Retina (tissue), 1 donor: ENCODE results near the gene UMPS.
"Not testable (repeated sequence)": the region's sequence is repeated elsewhere in the genome, so short reads cannot be mapped to it uniquely, and the experiment has no call there.

ENCODE experiments used
- DNase-seq: peaks from one replicate; pipeline ENCODE4 v3.0.0-alpha.2; 2016

The UMPS gene

DNA sequence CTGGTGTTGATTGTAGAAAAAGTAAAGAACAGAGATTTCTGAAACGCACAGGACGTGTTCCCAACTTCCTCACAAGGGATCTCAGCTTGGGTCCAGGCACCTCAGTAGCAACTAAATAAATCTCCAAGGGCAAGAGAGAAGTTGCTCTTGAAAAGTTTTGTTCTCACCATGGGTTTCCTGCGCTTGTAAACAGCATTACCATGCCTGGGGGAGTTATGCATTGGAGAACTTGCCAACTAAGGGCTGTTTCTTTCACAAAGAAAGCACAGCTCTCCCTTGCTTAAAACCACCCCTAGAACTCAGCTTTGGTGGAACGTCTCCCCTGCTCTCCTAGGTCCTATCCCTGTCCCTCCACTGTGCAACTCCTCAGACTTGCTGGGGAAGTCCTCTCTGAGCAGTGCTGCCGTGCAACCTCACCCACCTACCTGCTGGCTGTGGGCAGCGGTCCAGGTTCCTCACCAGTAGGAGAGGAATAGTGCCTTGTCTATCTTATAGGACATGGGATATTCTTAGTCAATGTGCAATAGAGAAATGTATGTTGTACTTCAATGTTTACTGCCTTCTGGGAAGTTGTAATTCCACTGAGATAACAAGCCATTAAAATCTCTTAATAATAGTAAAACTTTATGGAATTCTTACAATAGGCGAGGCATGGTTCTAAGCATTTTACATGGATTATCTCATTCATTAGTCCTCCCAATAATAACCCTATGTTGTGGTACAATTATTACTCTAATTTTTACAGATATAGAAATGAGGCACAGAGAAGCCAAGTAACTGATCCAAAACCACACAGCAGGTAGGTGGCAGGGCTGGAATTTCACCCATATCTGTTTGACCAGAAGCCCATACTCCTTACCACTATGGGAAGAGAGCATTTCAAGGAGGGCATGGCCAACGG is 51.5 kb downstream of the UMPS start:
- no peak for DNase-seq

DNA sequence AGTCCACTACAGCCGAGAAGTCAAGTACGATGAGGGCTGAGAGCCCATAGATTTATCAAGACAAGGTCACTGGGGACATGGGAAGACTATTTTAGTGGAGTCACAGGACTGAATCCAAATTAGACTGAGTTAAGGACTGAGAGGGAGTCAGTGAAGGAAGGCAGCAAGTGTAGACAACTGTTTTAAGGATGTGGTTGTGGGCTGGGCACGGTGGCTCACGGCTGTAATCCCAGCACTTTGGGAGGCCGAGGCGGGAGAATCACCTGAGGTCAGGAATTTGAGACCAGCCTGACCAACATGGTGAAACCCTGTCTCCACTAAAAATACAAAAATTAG is 52.1 kb downstream of the UMPS start:
- not testable (repeated sequence) for DNase-seq

GRCh38 chr3:124783696-124784095 is 53.4 kb downstream of the UMPS start:
- peak; percentile 26 for DNase-seq

DNA sequence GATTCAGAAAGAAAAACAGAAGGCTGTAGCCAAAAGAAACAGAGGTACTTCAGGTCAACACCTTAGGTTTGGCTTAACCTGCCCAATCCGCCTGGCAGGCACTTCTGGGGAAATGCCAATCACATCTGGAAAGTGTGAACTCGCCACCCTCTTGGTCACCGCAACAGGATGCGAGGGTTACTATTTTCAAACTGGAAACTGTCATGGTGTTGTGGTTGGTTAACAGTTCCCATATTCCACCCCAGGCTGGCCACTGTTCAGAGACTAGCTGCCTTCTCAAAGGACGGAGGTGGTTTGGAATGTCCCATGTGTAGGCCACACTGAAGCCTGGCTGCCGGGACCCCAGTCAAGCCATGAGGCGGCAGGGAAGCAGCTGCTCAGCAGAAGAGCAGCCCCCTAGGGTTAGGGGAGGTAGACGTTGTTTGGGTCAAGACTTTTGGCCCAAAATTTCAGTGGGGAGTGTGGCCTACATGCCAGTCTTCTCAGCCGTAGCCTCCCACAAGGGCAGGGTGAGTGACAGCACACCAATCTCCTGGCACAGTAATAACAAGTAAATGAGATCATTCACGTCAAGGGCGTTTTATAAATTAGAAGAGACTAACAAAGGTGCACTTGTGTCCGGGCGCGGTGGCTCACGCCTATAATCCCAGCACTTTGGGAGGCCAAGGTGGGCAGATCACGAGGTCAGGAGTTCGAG is 54.6 kb downstream of the UMPS start:
- no peak for DNase-seq

GRCh38 chr3:124785973-124786372 is 55.7 kb downstream of the UMPS start:
- DNase-seq: no peak

DNA sequence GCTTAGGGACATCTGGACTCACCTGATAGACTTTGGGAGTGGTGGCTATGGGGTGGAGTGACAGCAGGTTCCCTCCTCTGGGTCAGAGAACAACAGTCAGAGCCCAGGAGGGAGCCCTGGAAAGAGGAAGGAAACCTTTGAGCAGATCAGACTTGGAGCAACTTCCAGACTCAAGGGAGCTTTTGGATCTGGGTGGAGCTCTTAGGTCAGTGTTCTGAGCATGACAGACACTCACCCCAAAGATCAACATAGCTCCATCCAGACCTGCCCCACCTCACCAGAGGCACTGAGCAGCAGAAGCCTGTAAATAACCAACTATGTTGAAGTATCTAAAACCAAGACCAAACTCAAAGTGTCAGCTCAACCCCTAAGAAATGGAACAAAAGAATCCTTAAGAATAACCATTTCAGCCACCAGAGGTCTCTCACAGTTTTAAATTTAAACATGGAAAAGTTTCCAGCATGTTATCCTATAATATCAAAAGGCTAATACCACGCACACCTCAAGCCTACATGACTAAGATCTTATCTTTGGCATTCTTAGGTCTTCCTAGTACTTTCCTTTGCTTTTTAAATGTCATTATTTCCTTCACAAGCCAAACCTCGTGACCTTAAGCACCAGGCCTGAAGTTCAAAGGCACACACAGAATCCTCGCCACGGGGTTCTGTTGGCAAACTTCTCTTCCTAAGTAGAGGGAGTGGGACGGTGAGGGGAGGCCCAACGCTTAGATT is 56.4 kb downstream of the UMPS start:
- DNase-seq: no peak

DNA sequence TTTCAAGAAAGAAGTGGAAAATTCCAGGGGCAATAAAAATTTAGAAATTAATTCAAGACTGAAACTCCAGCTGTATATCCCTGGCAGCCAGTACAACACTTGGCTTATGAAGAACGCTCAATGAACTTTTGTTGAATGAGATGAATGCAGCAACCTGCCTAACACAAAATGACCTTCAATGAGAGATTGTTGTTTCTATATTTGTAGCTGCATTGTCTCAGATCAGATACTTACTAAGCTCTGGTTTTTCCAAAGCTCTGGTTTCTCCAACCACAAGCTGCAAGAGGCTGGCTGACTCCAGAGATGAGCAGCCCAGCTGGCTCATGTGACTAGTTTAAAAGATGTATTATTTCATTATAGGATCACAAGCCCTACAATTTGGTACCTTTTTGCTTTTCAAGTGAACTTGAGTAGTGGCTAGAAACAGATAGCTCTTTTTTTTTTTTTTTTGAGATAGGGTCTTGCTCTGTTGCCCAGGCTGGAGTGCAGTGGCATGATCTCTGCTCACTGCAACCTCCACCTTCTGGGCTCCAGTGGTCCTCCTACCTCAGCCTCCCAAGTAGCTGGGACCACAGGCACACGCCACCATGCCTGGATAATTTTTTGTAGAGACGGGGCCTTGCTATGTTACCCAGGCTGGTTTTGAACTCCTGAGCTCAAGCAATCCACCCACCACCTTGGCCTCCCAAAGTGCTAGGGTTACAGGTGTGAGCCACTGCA is 57.4 kb downstream of the UMPS start:
- no peak for DNase-seq

DNA sequence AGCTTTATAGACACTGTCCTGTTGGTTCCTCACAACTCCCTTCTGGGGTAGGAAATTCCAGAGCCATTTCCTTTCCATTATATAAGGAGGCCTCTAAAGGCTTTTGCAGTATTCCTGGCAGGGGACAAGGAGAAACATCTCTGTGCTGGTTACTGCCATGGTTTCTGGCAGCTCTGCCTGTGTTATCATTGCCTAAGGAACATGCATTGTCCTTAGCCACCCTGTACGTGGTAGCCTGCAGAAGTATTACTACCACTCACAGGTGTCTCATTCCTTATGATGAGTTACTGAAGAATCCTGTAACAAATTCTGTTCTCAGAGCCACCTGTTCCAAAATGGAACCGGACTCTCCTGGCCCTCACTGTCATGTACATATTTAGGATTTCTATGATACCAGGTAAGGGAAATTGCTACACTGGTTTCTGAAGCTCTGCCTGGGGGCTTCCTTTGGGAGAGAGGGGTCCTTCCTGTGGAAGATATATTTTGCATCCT is 58.0 kb downstream of the UMPS start:
- DNase-seq: no peak

DNA sequence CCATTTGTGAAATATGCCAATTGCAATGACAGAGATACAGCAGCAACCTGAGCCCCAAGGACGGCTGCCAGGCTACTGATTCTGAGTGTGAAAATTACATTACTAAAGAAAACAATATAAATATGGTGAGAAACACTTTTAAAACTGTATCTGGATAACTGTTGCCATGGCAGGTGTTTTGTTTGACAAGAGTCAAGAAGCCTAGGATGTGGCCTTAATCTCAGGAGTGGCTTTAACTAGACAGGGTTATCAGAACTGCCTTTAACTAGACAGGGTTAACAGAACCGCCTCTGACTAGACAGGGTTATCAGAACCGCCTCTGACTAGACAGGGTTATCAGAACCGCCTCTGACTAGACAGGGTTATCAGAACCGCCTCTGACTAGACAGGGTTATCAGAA is 58.9 kb downstream of the UMPS start:
- DNase-seq: not testable (repeated sequence)

DNA sequence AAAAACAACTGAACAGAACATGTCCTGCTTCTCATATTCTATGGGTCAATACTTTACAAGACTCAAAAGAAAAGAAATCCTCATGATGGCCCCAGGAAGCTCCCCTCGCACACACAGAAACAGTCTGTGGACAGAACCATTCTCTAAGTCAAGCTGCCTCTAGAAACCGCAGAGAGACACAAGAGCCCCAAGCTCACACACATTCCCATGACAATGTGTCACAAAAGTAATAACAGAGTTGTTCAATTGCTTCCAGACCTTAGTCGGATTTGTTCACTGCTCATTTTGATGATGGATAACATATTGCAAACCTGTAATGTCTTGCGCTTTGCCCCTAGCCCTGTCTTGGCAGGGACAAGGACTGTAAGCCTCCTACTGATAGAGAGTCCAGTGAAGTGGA is 60.9 kb downstream of the UMPS start:
- DNase-seq: no peak

- DNase-seq: no peak
These were observed 61.4 kb downstream of the UMPS start for GRCh38 chr3:124791639-124792151.

- no peak for DNase-seq
These were observed 62.2 kb downstream of the UMPS start for GRCh38 chr3:124792341-124793040.

GRCh38 chr3:124793054-124793739 is 62.9 kb downstream of the UMPS start:
- no peak for DNase-seq

DNA sequence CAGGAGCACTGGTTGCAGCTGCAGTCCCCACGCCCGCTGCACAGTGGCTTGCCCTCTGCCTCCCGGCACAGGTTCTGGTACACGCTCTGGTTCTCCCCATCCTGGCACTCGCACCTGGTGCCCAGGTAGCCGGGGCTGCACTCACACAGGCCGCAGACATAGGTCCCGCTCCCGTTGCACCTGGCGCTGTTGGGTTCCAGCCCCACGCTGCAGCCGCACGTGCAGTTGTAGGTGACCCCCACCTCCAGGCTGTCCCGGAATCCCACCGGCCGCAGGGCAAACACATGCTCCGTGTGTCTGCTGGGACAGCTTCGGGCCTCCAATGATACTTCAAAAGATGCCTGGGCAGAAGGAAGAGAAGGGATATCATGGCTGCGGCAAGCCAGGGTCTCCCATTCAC is 66.2 kb downstream of the UMPS start:
- no peak for DNase-seq

GRCh38 chr3:124797426-124797945 is 67.2 kb downstream of the UMPS start:
- DNase-seq: no peak
